A549 treated with dexamethasone at 1 μM for 4 hours (cell line): ENCODE data around the gene SNCG. TPM values are rescaled to one million over a fixed set of nuclear protein-coding genes. Genes with fewer than 3 reads are reported as not detected.

Experiments used
- total RNA-seq: library from RNA; stranded (reverse); fragments of 200-300 nt; extraction: Qiagen RNA extraction; gene quantifications from 5 replicates; pipeline ENCODE4 v1.2.3, GENCODE V29; 2022

The SNCG gene
- 9.6 to 14.3 TPM (median 13.3 TPM) in 5 replicates for total RNA-seq

DNA sequence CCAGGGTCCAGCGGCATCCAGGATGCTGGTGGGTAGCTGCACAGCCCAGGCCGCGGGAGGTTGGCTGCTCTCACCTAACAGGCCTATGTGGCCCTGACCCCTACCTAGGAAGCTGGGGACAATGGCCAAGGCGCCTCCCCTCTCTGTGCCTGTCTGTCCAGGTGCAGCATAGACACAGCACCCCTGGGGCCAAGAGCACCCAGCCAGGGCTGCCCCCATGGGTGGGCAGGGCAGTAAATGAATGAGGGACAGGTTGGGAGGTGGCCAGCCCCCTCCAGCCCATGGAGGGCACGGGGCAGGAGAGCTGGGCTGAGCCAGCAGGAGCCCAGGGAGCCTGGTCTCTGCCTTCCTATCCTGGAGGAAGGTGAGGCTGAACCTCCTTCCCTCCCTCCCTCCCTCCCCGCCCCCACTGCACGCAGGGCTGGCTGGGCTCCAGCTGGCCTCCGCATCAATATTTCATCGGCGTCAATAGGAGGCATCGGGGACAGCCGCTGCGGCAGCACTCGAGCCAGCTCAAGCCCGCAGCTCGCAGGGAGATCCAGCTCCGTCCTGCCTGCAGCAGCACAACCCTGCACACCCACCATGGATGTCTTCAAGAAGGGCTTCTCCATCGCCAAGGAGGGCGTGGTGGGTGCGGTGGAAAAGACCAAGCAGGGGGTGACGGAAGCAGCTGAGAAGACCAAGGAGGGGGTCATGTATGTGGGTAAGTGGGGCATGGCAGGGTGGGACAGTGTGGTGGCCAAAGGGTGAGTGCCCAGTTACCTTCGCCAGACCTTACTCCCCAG, at the start of gene SNCG:
Gene SNCG, plus strand, starts transcription at position 484 of the 785 bp plus-strand sequence. Its CDS starts 99 bp downstream, at position 583.

DNA sequence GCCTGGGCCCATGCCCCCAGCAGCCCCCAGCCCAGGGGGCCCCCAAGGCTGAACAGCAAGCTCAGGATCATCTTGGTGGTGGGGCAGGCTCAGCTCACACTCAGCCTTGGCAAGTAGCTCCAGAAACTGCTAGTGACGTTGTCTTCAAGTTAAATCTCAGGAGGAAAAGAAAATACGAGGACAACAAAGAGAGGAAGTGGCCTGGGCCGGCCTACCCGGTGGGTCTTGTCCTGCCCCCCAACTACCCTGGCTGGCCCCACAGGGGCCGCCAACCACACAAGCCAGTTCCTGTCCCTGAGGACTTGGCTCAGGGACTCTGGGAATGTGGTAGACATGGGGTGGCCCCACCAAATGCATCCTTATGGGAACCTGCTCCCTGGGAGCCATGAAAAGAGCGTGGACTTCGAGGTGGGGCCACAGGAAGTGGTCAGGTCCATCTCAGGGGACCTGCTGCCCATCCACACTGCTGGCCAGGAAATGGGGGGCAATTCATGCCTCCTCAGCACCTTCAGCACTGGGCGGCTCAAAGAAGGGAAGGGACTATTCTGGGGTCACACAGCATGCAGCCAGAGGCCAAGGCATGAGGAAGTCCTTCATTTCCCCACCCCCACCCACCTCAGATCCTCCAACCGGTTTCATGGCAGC, 806 bp upstream of the SNCG start, which contains the start of gene MMRN2:
Gene MMRN2, minus strand, starts transcription at position 145 of the 645 bp plus-strand sequence. Its CDS starts 74 bp downstream, at position 71.

DNA sequence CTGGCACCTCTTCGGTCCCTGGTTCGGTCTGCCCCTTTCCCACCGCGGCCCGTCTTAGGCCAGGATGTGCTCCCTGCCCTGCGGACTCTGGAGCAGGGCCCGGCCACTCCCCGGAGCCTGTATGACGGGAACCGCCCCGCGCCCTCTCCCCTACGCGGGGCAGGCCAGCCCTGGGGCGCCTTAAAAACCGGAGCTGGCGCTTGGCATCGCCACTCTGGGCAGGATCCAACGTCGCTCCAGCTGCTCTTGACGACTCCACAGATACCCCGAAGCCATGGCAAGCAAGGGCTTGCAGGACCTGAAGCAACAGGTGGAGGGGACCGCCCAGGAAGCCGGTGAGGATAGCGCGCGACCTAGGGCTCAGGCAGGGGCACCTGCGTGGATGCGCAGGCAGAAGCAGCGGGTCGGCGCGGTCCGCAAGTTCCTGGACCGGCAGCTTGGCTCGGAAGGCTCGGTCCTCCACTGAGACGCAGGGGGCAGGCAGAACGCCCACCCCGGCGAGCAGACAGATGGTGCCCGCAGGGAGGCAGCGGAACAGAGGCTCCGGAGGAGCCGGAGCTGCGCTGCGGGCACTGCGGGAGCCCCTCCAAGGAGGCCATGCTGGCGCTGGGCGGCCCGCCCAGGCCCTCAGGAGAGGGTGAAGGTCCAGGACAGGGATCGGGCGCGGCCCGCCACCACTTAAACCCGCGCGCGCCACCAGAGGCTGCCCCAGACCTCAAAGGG, 10.0 kb downstream of the SNCG start, which contains the start of gene ADIRF:
Gene ADIRF, plus strand, starts transcription at position 212 of the 723 bp plus-strand sequence. Its CDS starts 63 bp downstream, at position 275.

Other genes starting within 250 kb of the SNCG start
- gene BMPR1A, start 202.0 kb upstream of the SNCG start, total RNA-seq, result 18.9 to 30.9 TPM (median 29.2 TPM) in 5 replicates
- gene MMRN2, start 984 bp upstream of the SNCG start, total RNA-seq, result 0.66 to 1.5 TPM (median 0.81 TPM) in 5 replicates
- gene ADIRF, start 9.9 kb downstream of the SNCG start, total RNA-seq, result 0.14 TPM in 1 of 5 replicates, not detected in the others
- not detected in 5 replicates for gene FAM25A, start 61.7 kb downstream of the SNCG start, total RNA-seq
- 94.0 to 106 TPM (median 103 TPM) in 5 replicates for gene GLUD1, start 136.2 kb downstream of the SNCG start, total RNA-seq
- 26.2 to 31.3 TPM (median 27.4 TPM) in 5 replicates for gene SHLD2, start 136.6 kb downstream of the SNCG start, total RNA-seq